K562 (cell line): Measurements from ENCODE around the gene GAA. TPM values are rescaled to one million over a fixed set of nuclear protein-coding genes. Genes with fewer than 3 reads are reported as not detected.

Experiments
- ATAC-seq: fragments of 200-7000 bp; cut with Tn5 transposase; 3 replicates; pipeline ENCODE4 v1.9.1; 2020; ENCODE audit warnings: moderate library complexity
- BruUV-seq: library from RNA; stranded (reverse); fragments of 400-500 nt; replicated peaks from 2 replicates; lab custom pipeline; 2021; lab: Mats Ljungman, UMichigan
- CTCF ChIA-PET: fragments of 300-600 bp; formaldehyde crosslinking; extraction: SDS; loops from one replicate; lab custom pipeline; 2021; ENCODE audit warnings: low intra/inter-chr PET ratio; lab: Yijun Ruan, JAX
- POLR2A ChIA-PET: fragments of 300-600, 350-650 bp; sonication (Branson Sonifier 250); formaldehyde crosslinking; extraction: SDS; loops from one replicate; lab custom pipeline; 2021; ENCODE audit warnings: antibody characterized with exemption, inconsistent platforms; lab: Yijun Ruan, JAX
- DNase-seq, 4 experiments: peaks; one replicate each; pipeline versions ENCODE4 v3.0.0 to v3.0.0-alpha.2; 2011 to 2018; ENCODE audit warnings: low spot score in 3 of 4, mixed read lengths in 3 of 4; ENCODE audit errors: extremely low read depth in 1 of 4
- FAIRE-seq: peaks from 2 replicates; lab custom pipeline; 2011; peaks lifted over from hg19 to GRCh38; lab: Jason Lieb, UNC
- H2AFZ ChIP-seq: 2 replicates; pipeline ENCODE4 v1.6.0; 2011; ENCODE audit warnings: low read depth, low read length, control low read depth, inconsistent platforms
- H3K27ac ChIP-seq: fragments of 200-600 bp; 3 replicates; pipeline ENCODE4 v1.8.0; 2011; ENCODE audit warnings: low read depth, mild to moderate bottlenecking, control low read depth, inconsistent platforms, low read length, moderate library complexity, mixed read lengths; ENCODE audit errors: extremely low read depth
- H3K27me3 ChIP-seq, 2 experiments: fragments of 300-600 bp in 1 of 2; 2 replicates in 1 of 2; 3 replicates in 1 of 2; pipeline versions ENCODE4 v1.6.0 to v1.8.0; 2011; ENCODE audit warnings: inconsistent platforms in 2 of 2, low read length in 2 of 2, mild to moderate bottlenecking in 1 of 2, mixed read lengths in 1 of 2, moderate library complexity in 1 of 2; ENCODE audit not compliant: control insufficient read depth in 2 of 2, insufficient read depth in 2 of 2
- H3K36me3 ChIP-seq: fragments of 300-600 bp; 3 replicates; pipeline ENCODE4 v1.8.0; 2011; ENCODE audit warnings: mild to moderate bottlenecking, low read length, inconsistent platforms; ENCODE audit not compliant: control insufficient read depth, insufficient read depth
- H3K4me1 ChIP-seq, 2 experiments: fragments of 200-600 bp in 1 of 2; replicated peaks in 1 of 2; 2 replicates in 1 of 2; 3 replicates in 1 of 2; pipeline versions ENCODE4 v1.5.1 to v1.8.0; 2011; ENCODE audit warnings: inconsistent platforms in 2 of 2, low read length in 2 of 2, mild to moderate bottlenecking in 1 of 2, mixed read lengths in 1 of 2, moderate library complexity in 1 of 2; ENCODE audit not compliant: control insufficient read depth in 2 of 2, insufficient read depth in 2 of 2
- H3K4me2 ChIP-seq: 2 replicates; pipeline ENCODE4 v1.6.1; 2011; ENCODE audit warnings: low read length, control low read depth, inconsistent platforms, mixed read lengths; ENCODE audit not compliant: insufficient read depth
- H3K4me3 ChIP-seq: fragments of 200-600 bp; sonication (generic), shearing (Covaris generic); 2 replicates; pipeline ENCODE4 v1.5.1; 2016; ENCODE audit warnings: control low read depth, inconsistent platforms
- H3K79me2 ChIP-seq: fragments of 200-600 bp; 3 replicates; pipeline ENCODE4 v1.8.0; 2011; ENCODE audit warnings: low read length, inconsistent platforms; ENCODE audit not compliant: control insufficient read depth, insufficient read depth
- H3K9ac ChIP-seq, 2 experiments: 2 replicates each; pipeline versions ENCODE4 v1.6.0 to v1.6.1; 2011; ENCODE audit warnings: low read depth in 2 of 2, low read length in 2 of 2, control low read depth in 1 of 2, inconsistent platforms in 1 of 2, mild to moderate bottlenecking in 1 of 2, mixed read lengths in 1 of 2; ENCODE audit not compliant: insufficient read depth in 1 of 2
- H3K9me1 ChIP-seq: one replicate; pipeline ENCODE4 v1.6.0; 2011; ENCODE audit warnings: inconsistent platforms, mild to moderate bottlenecking, low read length, moderate library complexity; ENCODE audit not compliant: control insufficient read depth, insufficient read depth
- H3K9me3 ChIP-seq: replicated peaks from 2 replicates; pipeline ENCODE4 v1.5.1; 2011; ENCODE audit warnings: low read depth, low read length, inconsistent platforms; ENCODE audit not compliant: control insufficient read depth, insufficient read depth
- H4K20me1 ChIP-seq: replicated peaks from 2 replicates; pipeline ENCODE4 v1.6.1; 2011; ENCODE audit warnings: low read length, inconsistent platforms, mixed read lengths; ENCODE audit not compliant: control insufficient read depth, insufficient read depth
- CREB5 ChIP-seq: fragments of 250-450 bp; sonication (Bioruptor Pico); IDR thresholded peaks from 2 replicates; pipeline ENCODE4 v1.5.0; 2020; ENCODE audit warnings: mild to moderate bottlenecking
- CREBBP ChIP-seq: IDR thresholded peaks from one replicate; pipeline ENCODE4 v1.6.1; 2012; ENCODE audit warnings: low read depth, mild to moderate bottlenecking, control low read depth, inconsistent platforms, low read length
- EGR1 ChIP-seq: fragments of 450-650 bp; conservative IDR thresholded peaks from 2 replicates; pipeline ENCODE4 v1.6.1; 2017; ENCODE audit warnings: mild to moderate bottlenecking
- HNRNPL ChIP-seq: fragments of 200-400 bp; formaldehyde crosslinking; IDR thresholded peaks from 2 replicates; pipeline ENCODE4 v1.6.1; 2017; ENCODE audit warnings: low read depth, mild to moderate bottlenecking, low read length
- HOXB6 ChIP-seq: fragments of 250-450 bp; sonication (Bioruptor Pico); IDR thresholded peaks from 2 replicates; pipeline ENCODE4 v1.5.1; 2022; ENCODE audit warnings: mild to moderate bottlenecking, borderline replicate concordance
- L3MBTL2 ChIP-seq: fragments of 450-650 bp; IDR thresholded peaks from 2 replicates; pipeline ENCODE4 v1.6.1; 2016; ENCODE audit warnings: mild to moderate bottlenecking, moderate library complexity
- PTTG1 ChIP-seq: fragments of 450-650 bp; IDR thresholded peaks from 2 replicates; pipeline ENCODE4 v1.6.1; 2016; ENCODE audit warnings: low read depth, mild to moderate bottlenecking, missing genetic modification characterization, missing compliant biosample characterization
- YY1 ChIP-seq, 3 experiments: IDR thresholded peaks; 2 replicates each; pipeline ENCODE4 v1.6.1; 2011; ENCODE audit warnings: low read length in 2 of 3, mild to moderate bottlenecking in 2 of 3, moderate library complexity in 2 of 3, borderline replicate concordance in 1 of 3, control low read depth in 1 of 3, low read depth in 1 of 3; ENCODE audit not compliant: insufficient read depth in 3 of 3, insufficient replicate concordance in 2 of 3, control insufficient read depth in 1 of 3, insufficient read length in 1 of 3; ENCODE audit errors: extremely low read depth in 1 of 3
- ZNF140 ChIP-seq: fragments of 250-450 bp; sonication (Bioruptor Pico); IDR thresholded peaks from 2 replicates; pipeline ENCODE4 v1.8.0; 2021; ENCODE audit warnings: moderate library complexity, mild to moderate bottlenecking, inconsistent platforms
- ZNF217 ChIP-seq: sonication (generic); formaldehyde crosslinking; IDR thresholded peaks from 2 replicates; pipeline ENCODE4 v1.8.0; 2022; ENCODE audit warnings: mild to moderate bottlenecking, missing genetic modification reagents
- WGBS: fragments of 100-300 bp; shearing (Covaris generic); methylation state at CpG from one replicate; pipeline ENCODE4 v1.1.6; 2016; ENCODE audit warnings: low coverage, mixed read lengths; ENCODE audit not compliant: insufficient coverage; ENCODE audit errors: missing lambda C conversion rate; 5-methylcytosine and 5-hydroxymethylcytosine counted together
- in situ Hi-C: fragments of 300-500 bp; cut with MboI; formaldehyde crosslinking; loops from 4 replicates; pipeline ENCODE4 v1.15.0; 2018; ENCODE audit warnings: inconsistent platforms, mixed read lengths
- intact Hi-C: fragments of 100-400 bp; cut with micrococcal nuclease; formaldehyde crosslinking; loops from 2 replicates; pipeline ENCODE4 v1.14.2; 2022
- polyA plus RNA-seq, 8 experiments: library from polyadenylated mRNA; depleted of rRNA in 4 of 8; stranded (reverse) in 5 of 8; unstranded in 3 of 8; fragments of >200 nt; fragmentation: Nextera tagmentation in 2 of 8; fragmentation: Illumina TruSeq in 1 of 8; extraction: Ambion mirVana in 2 of 8; extraction: Trizol in 1 of 8; gene quantifications; 2 replicates each; pipeline versions ENCODE4 v1.2.1 to v1.2.3, GENCODE V29; 2011 to 2014; ENCODE audit warnings: inconsistent platforms in 1 of 8, missing spikeins in 1 of 8
- total RNA-seq, 7 experiments: library from RNA; depleted of rRNA in 6 of 7; stranded (reverse); fragments of >200 nt in 6 of 7; fragmentation: Illumina TruSeq in 2 of 7; extraction: Trizol in 2 of 7; gene quantifications; 2 replicates each; pipeline versions ENCODE4 v1.2.1 to v1.2.3, GENCODE V29; 2011 to 2021; ENCODE audit warnings: low replicate concordance in 1 of 7
- TF ChIP-seq, protein P1 (sequence below): sonication (generic); formaldehyde crosslinking; IDR thresholded peaks from 2 replicates; pipeline ENCODE4 v1.8.1; 2022; ENCODE audit warnings: missing genetic modification reagents
- TF ChIP-seq, protein P2 (sequence below), 2 experiments: fragments of 450-650 bp in 1 of 2; sonication (generic) in 1 of 2; formaldehyde crosslinking in 1 of 2; IDR thresholded peaks in 1 of 2; conservative IDR thresholded peaks in 1 of 2; 2 replicates each; pipeline versions ENCODE4 v1.6.1 to v1.8.1; 2016 to 2023; ENCODE audit warnings: mild to moderate bottlenecking in 2 of 2, moderate library complexity in 2 of 2, inconsistent platforms in 1 of 2, missing genetic modification reagents in 1 of 2
- TF ChIP-seq, protein P3 (sequence below): sonication (generic); formaldehyde crosslinking; IDR thresholded peaks from 2 replicates; pipeline ENCODE4 v1.9.0; 2022; ENCODE audit warnings: mild to moderate bottlenecking, missing genetic modification reagents
- TF ChIP-seq, protein P4 (sequence below): fragments of 250-450 bp; sonication (Bioruptor Pico); IDR thresholded peaks from 2 replicates; pipeline ENCODE4 v1.8.0; 2022; ENCODE audit warnings: moderate library complexity, mild to moderate bottlenecking, inconsistent platforms

The GAA gene
- total and polyA plus RNA-seq, 9 of the 15 experiments (the other 6 are each of a cell fraction or from before 2014, with no cell fraction given) = 0.15 to 6.4 (median 1.7) TPM

GRCh38 chr17:80109713-80110446 lies 8.5 kb downstream of the GAA start (continued):
- TF ChIP-seq, protein P1, sequence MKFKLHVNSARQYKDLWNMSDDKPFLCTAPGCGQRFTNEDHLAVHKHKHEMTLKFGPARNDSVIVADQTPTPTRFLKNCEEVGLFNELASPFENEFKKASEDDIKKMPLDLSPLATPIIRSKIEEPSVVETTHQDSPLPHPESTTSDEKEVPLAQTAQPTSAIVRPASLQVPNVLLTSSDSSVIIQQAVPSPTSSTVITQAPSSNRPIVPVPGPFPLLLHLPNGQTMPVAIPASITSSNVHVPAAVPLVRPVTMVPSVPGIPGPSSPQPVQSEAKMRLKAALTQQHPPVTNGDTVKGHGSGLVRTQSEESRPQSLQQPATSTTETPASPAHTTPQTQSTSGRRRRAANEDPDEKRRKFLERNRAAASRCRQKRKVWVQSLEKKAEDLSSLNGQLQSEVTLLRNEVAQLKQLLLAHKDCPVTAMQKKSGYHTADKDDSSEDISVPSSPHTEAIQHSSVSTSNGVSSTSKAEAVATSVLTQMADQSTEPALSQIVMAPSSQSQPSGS (CRISPR knock-in tag) = no peak
- TF ChIP-seq ZNF140 (CRISPR knock-in tag) (no peak), CREBBP (no peak), PTTG1 (tag) (no peak)

- intact Hi-C loops = no loop called here
- CTCF ChIA-PET = no interaction called here
- POLR2A ChIA-PET = interaction anchor here (0.8 to 1.4 kb wide), 6 partner anchors 9 to 345 kb away, joined by 3 to 5 read pairs (median 4); partner anchors contain the start of gene GAA
- Histone ChIP-seq H3K27me3 (peaks cover 51 to 78% of the 10 kb centered on the region in 2 experiments), H4K20me1 (no peaks in the 10 kb centered on the region; the same call in 1 of the 2 replicates), H3K79me2 (no peaks in the 10 kb centered on the region), H3K36me3 (no peaks in the 10 kb centered on the region), H3K27ac (no peak overlapping the region), H3K4me3 (no peak overlapping the region), H3K9me1 (no peaks in the 10 kb centered on the region), H3K9ac (no peak overlapping the region), H3K4me1 (peaks cover 4 to 54% of the 10 kb centered on the region in 2 experiments; a peak in 4 of 5 replicates), H3K4me2 (no peak overlapping the region), H2AFZ (no peak overlapping the region), H3K9me3 (0 out of 2 replicates have a peak, but pooled peaks cover 4% of the 10 kb centered on the region)
- no TSS peak for BruUV-seq
- 10% methylated on average over 9 of the region's 9 CpGs for WGBS
- no peak for ATAC-seq
- FAIRE-seq = no peak
- in situ Hi-C loops = no loop called here
- DNase-seq = no peak
- no peak for TF ChIP-seq HNRNPL
- TF ChIP-seq EGR1 = no peak
- TF ChIP-seq YY1 (IDR thresholded peaks at IDR 0.05; ENCODE audit: borderline replicate concordance in 1 of 3, control insufficient read depth in 1 of 3, extremely low read depth in 1 of 3, insufficient read depth in 3 of 3, insufficient read length in 1 of 3, insufficient replicate concordance in 2 of 3, low read depth in 1 of 3, low read length in 2 of 3) = no peak
- no peak for TF ChIP-seq ZNF217 (CRISPR knock-in tag)
- TF ChIP-seq, protein P2, sequence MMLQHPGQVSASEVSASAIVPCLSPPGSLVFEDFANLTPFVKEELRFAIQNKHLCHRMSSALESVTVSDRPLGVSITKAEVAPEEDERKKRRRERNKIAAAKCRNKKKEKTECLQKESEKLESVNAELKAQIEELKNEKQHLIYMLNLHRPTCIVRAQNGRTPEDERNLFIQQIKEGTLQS (IDR thresholded peaks at IDR 0.05) = no peak
- TF ChIP-seq, protein P2 (CRISPR knock-in tag; conservative IDR thresholded peaks at IDR 0.05) = no peak
- TF ChIP-seq, protein P3, sequence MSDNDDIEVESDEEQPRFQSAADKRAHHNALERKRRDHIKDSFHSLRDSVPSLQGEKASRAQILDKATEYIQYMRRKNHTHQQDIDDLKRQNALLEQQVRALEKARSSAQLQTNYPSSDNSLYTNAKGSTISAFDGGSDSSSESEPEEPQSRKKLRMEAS (CRISPR knock-in tag) = no peak
- no peak for TF ChIP-seq HOXB6 (CRISPR knock-in tag)
- no peak for TF ChIP-seq CREB5 (CRISPR knock-in tag)
- TF ChIP-seq, protein P4, sequence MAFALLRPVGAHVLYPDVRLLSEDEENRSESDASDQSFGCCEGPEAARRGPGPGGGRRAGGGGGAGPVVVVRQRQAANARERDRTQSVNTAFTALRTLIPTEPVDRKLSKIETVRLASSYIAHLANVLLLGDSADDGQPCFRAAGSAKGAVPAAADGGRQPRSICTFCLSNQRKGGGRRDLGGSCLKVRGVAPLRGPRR (CRISPR knock-in tag) = no peak
- TF ChIP-seq L3MBTL2 = no peak
Observed at GRCh38 chr17:80110447-80110812, 9.0 kb downstream of the GAA start.
